ENCODE results near the gene CALN1. TPM values are rescaled to one million over a fixed set of nuclear protein-coding genes. Genes with fewer than 3 reads are reported as not detected.

The CALN1 gene
- total RNA-seq, 4 donors from 2014 or later: under 0.01 to 1.2 (median 0.22) TPM; not detected in 1

DNA sequence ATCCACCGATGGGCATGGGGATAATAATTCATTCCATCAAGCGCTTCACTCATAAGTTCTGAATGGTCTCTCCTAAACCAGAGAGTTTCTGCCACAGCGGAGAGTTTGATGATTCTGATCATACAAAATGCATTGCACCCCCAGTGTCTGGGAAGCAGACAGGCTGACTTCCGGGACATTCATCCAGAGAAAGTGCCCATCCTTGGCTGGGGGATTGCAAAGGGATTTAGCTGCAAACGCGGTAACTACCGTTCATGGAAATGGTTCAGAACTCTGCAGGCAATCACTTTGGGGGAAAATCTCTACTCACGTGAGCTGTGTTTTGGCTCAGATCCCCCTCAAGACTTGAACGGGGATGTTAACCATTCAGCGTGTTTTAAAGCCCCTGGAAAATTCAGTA lies 33.4 kb upstream of the CALN1 start:
- no peak for TF ChIP-seq EP300 (IDR thresholded peaks at IDR 0.05)
- TF ChIP-seq, protein P1, sequence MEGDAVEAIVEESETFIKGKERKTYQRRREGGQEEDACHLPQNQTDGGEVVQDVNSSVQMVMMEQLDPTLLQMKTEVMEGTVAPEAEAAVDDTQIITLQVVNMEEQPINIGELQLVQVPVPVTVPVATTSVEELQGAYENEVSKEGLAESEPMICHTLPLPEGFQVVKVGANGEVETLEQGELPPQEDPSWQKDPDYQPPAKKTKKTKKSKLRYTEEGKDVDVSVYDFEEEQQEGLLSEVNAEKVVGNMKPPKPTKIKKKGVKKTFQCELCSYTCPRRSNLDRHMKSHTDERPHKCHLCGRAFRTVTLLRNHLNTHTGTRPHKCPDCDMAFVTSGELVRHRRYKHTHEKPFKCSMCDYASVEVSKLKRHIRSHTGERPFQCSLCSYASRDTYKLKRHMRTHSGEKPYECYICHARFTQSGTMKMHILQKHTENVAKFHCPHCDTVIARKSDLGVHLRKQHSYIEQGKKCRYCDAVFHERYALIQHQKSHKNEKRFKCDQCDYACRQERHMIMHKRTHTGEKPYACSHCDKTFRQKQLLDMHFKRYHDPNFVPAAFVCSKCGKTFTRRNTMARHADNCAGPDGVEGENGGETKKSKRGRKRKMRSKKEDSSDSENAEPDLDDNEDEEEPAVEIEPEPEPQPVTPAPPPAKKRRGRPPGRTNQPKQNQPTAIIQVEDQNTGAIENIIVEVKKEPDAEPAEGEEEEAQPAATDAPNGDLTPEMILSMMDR (IDR thresholded peaks at IDR 0.05): no peak
- TF ChIP-seq POLR2A (IDR thresholded peaks at IDR 0.05): no peak
- no peak overlapping the region for H3K27ac ChIP-seq
- no peaks in the 10 kb centered on the region for H3K4me1 ChIP-seq
- 62 to 71% methylated on average over 10 of the region's 10 CpGs for WGBS, 2 donors
- no peaks in the 10 kb centered on the region for H3K36me3 ChIP-seq
- no peaks in the 10 kb centered on the region for H3K27me3 ChIP-seq
- no peaks in the 10 kb centered on the region for H3K9me3 ChIP-seq
- no peak overlapping the region for H3K4me3 ChIP-seq
- DNase-seq (ENCODE audit: low spot score in 2 of 2): no peak

DNA sequence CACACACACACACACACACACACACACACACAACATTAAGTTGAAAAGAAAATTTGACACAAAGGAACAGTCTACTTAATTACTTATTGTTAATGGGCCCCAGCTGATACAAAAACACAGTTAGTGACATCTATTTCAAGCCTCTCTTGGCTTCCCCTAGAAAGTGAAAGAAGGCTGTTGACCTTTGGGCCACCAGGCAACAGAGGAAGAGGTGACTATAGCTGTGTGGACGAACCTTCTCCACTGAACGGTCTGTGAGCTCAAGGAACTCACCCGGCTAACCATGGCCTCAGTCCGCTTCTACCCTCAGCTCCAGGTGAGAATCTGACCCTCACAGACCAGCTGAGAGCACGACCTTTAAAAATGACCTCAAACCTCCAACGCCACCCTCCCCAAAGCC lies 32.9 kb upstream of the CALN1 start:
- no peaks in the 10 kb centered on the region for H3K36me3 ChIP-seq
- no peaks in the 10 kb centered on the region for H3K9me3 ChIP-seq
- H3K27me3 ChIP-seq: no peaks in the 10 kb centered on the region
- H3K4me3 ChIP-seq: no peak overlapping the region
- no peak for DNase-seq (ENCODE audit: low spot score in 2 of 2)
- 77 to 81% methylated on average over 6 of the region's 6 CpGs for WGBS, 2 donors
- no peak overlapping the region for H3K27ac ChIP-seq
- no peaks in the 10 kb centered on the region for H3K4me1 ChIP-seq
- no peak for TF ChIP-seq POLR2A (IDR thresholded peaks at IDR 0.05)

DNA sequence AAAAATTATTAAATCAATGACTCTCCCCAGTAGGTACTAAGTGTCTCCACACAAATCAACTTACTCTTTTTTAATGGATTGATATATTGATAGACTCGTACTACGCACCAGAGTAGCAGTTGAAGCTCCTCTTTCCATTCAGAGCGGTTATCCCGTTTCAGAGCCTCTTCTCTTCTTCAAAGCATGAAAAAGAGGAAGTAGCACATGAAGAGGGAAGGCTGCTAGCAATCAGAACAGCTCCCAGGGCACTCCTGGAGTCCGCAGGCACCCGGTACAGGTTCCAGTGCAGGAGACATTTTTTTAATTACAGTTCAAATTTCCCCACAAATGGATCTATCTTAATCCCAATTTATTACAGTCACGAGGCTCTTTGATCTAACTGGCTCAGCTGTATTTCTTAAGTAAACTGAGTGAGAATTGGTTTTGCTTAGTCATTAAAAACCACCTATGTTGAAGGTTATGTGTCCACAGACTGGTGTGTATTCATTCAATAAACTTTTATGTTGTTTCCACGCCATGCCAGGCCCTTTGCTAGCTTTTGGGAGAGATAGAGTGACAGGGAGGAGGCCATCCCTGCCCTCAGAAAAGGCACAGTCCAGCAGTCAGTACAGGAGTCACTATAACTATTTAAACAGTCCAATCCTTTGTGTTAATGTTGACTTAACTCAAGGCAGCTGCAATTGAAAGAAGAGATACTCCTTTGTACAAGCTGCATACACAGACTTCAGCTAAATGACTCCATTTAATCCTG lies 32.1 kb upstream of the CALN1 start:
- Histone ChIP-seq H3K36me3 (no peaks in the 10 kb centered on the region), H3K27me3 (no peaks in the 10 kb centered on the region), H3K9me3 (no peaks in the 10 kb centered on the region), H3K27ac (no peak overlapping the region), H3K4me1 (no peaks in the 10 kb centered on the region), H3K4me3 (no peak overlapping the region)
- DNase-seq (ENCODE audit: low spot score in 2 of 2): no peak
- TF ChIP-seq, protein P1 (IDR thresholded peaks at IDR 0.05): no peak
- no peak for TF ChIP-seq EP300 (IDR thresholded peaks at IDR 0.05)
- TF ChIP-seq POLR2A (IDR thresholded peaks at IDR 0.05): no peak
- WGBS, 2 donors: 57 to 59% methylated on average over 8 of the region's 8 CpGs

DNA sequence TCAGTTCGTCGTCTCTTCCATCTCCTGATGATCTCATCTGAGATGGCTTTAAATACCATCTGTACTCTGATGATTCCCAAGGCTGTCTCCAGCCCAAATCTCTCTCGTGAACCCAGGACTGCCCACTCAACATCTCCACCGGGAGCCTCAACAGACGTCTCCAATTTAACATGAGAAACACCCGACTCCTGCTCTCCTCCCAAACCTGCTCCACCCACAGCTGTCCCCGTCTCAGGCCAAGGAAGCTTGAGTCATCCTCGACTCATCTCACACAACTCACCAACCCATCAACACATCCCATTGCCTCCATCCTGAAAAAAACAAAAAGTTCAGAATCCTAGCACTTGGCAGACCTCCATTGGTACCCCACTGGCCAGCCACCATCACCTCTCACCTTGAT lies 29.7 kb upstream of the CALN1 start:
- H3K27me3 ChIP-seq: no peaks in the 10 kb centered on the region
- DNase-seq (ENCODE audit: low spot score in 2 of 2): no peak
- H3K4me3 ChIP-seq: no peak overlapping the region
- H3K4me1 ChIP-seq: no peaks in the 10 kb centered on the region
- H3K36me3 ChIP-seq: no peaks in the 10 kb centered on the region
- H3K27ac ChIP-seq: no peak overlapping the region
- peaks cover 0 to 4% (median 0%) of the 10 kb centered on the region in 4 donors for H3K9me3 ChIP-seq
- 60 to 74% methylated on average over 8 of the region's 8 CpGs for WGBS, 2 donors
- TF ChIP-seq EP300 (IDR thresholded peaks at IDR 0.05): no peak
- TF ChIP-seq, protein P1 (IDR thresholded peaks at IDR 0.05): no peak
- TF ChIP-seq POLR2A (IDR thresholded peaks at IDR 0.05): no peak

DNA sequence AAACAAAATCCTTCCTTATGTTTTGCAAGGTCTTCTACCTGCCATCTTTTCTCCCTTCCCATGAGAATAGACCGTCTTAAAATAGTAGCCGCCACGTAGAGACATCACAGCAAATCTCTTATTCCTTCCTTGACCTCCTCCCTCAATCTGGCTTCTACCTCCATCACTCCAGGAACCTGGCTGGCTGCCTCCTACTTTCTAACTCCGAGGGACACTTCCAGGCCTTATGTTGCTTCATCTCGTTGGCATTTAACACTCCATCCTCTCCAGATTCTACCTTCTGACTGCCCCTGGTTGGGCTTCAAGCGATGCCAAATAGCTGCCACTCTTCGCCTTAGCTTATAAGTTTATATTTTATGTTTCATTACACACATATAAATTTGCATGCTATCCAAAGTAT lies 26.4 kb upstream of the CALN1 start:
- Histone ChIP-seq H3K4me3 (no peak overlapping the region), H3K36me3 (no peaks in the 10 kb centered on the region), H3K27ac (no peak overlapping the region), H3K27me3 (no peaks in the 10 kb centered on the region), H3K9me3 (peaks cover 0 to 4% (median 0%) of the 10 kb centered on the region in 4 donors), H3K4me1 (no peaks in the 10 kb centered on the region)
- no peak for DNase-seq (ENCODE audit: low spot score in 2 of 2)
- TF ChIP-seq EP300 (IDR thresholded peaks at IDR 0.05): no peak
- no peak for TF ChIP-seq POLR2A (IDR thresholded peaks at IDR 0.05)
- TF ChIP-seq, protein P1 (IDR thresholded peaks at IDR 0.05): no peak
- WGBS, 2 donors: 87% methylated on average over 7 of the region's 7 CpGs
